Activated CD4-positive, alpha-beta memory T cell treated with anti-CD3 and anti-CD28 coated beads, Interleukin-2, amount 10 ng/mL, durations not matched to agents 7 days and 5 days (primary cell): ENCODE results near the gene WDR81. TPM values are rescaled to one million over a fixed set of nuclear protein-coding genes. Genes with fewer than 3 reads are reported as not detected.
"Not testable (repeated sequence)": the region's sequence is repeated elsewhere in the genome, so short reads cannot be mapped to it uniquely, and the experiment has no call there.

Source experiments
- CTCF ChIA-PET: fragments of 350-600 bp; sonication (Branson Sonifier 250); formaldehyde crosslinking; loops from one replicate; lab custom pipeline; 2021; ENCODE audit warnings: antibody characterized with exemption, inconsistent platforms; lab: Charles Lee
- POLR2A ChIA-PET: fragments of 350-600 bp; sonication (Branson Sonifier 250); formaldehyde crosslinking; loops from one replicate; lab custom pipeline; 2021; ENCODE audit warnings: antibody characterized with exemption; lab: Charles Lee
- DNase-seq: peaks from one replicate; pipeline ENCODE4 v3.0.0-alpha.2; 2020
- H3K27ac Mint-ChIP-seq: one replicate; pipeline ENCODE4 v1.8.0; 2021; ENCODE audit warnings: mild to moderate bottlenecking, mixed read lengths
- H3K27me3 Mint-ChIP-seq: one replicate; pipeline ENCODE4 v1.8.0; 2021; ENCODE audit warnings: mixed read lengths
- H3K36me3 Mint-ChIP-seq: one replicate; pipeline ENCODE4 v1.8.0; 2021; ENCODE audit warnings: low read depth, mixed read lengths
- H3K4me1 Mint-ChIP-seq: one replicate; pipeline ENCODE4 v1.8.0; 2021; ENCODE audit warnings: mixed read lengths
- H3K4me3 Mint-ChIP-seq: one replicate; pipeline ENCODE4 v1.8.0; 2021; ENCODE audit warnings: mild to moderate bottlenecking, mixed read lengths
- H3K9me3 Mint-ChIP-seq: one replicate; pipeline ENCODE4 v1.8.0; 2021; ENCODE audit warnings: mixed read lengths
- total RNA-seq, 2 experiments: library from RNA; stranded (reverse); gene quantifications; one replicate each; pipeline ENCODE4 v1.2.3, GENCODE V29; 2021

Gene WDR81
- total RNA-seq, 2 experiments from 2014 or later, result 33.3 to 35.1 TPM

DNA sequence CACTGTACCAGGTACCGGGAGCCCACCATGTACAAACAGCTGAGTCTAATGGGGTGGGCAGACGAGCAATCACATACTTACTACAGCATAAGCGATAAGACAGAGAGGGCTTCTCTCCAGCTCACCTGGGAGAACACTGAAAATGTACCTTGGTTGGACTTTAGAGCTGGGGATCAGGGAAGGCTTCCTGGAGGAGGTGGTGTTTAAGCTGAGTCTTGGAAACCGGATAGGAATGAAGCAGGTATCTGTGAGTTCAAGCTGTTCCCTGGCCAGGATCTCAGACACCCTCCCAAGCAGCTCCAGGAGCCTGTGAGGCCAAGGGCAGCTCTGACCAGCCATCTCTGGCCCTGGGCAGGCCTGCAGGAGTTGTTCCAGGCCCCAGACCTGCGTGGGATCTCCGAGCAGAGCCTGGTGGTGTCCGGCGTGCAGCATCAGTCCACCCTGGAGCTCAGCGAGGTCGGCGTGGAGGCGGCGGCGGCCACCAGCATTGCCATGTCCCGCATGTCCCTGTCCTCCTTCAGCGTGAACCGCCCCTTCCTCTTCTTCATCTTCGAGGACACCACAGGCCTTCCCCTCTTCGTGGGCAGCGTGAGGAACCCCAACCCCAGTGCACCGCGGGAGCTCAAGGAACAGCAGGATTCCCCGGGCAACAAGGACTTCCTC lies 29.4 kb downstream of the WDR81 start:
- H3K36me3 Mint-ChIP-seq, result no peaks in the 10 kb centered on the region
- no peak overlapping the region for H3K27ac Mint-ChIP-seq
- H3K27me3 Mint-ChIP-seq, result peaks cover 8% of the 10 kb centered on the region
- no peaks in the 10 kb centered on the region for H3K9me3 Mint-ChIP-seq
- CTCF ChIA-PET, result interaction anchor here (0.8 to 1.4 kb wide), 4 partner anchors 17 to 115 kb away, joined by 3 read pairs; no protein-coding TSS in a partner anchor
- H3K4me1 Mint-ChIP-seq, result no peaks in the 10 kb centered on the region
- no peak for DNase-seq
- H3K4me3 Mint-ChIP-seq, result no peak overlapping the region
- POLR2A ChIA-PET, result interaction anchor here (1.2 to 1.9 kb wide), 2 partner anchors 11 kb away, joined by 3 to 9 read pairs; partner anchors contain the start of gene SERPINF2

DNA sequence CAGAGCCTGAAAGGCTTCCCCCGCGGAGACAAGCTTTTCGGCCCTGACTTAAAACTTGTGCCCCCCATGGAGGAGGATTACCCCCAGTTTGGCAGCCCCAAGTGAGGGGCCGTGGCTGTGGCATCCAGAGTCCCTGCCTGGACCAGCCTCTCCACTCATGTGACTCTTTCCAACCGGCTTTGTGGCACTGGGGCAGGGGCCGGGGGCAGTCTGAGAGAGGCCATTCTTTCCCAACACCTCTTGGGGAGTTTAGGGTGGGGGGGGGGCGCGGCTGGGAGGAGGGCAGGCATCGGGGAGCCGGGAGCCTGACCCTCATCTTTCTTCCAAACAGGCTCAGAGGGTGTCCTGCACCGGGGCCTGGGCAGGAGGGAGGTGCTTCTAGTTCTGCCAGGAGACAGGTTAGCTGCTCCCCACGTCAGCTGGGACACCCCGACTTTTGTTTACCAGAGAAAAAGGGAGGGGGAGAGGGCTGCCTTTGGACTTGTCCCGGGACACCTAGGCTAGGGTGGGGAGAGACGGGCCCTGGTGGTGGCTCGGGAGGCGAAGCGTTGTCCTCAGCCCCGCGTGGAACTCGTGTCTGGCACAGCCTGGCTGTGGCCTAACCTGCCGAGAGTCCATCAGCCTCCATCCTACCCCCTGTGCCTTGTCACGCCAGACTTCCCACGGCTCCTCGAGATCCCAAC lies 30.1 kb downstream of the WDR81 start:
- Mint-ChIP-seq H3K9me3 (no peaks in the 10 kb centered on the region), H3K36me3 (no peaks in the 10 kb centered on the region), H3K4me1 (no peaks in the 10 kb centered on the region), H3K27ac (no peak overlapping the region), H3K27me3 (peaks cover 8% of the 10 kb centered on the region), H3K4me3 (no peak overlapping the region)
- ChIA-PET POLR2A (interaction anchor here (1.2 to 1.9 kb wide), 2 partner anchors 11 to 38 kb away, joined by 3 to 9 read pairs; no protein-coding TSS in a partner anchor), CTCF (interaction anchor here (0.8 to 1.4 kb wide), 2 partner anchors 16 to 114 kb away, joined by 3 read pairs; no protein-coding TSS in a partner anchor)
- DNase-seq, result no peak

DNA sequence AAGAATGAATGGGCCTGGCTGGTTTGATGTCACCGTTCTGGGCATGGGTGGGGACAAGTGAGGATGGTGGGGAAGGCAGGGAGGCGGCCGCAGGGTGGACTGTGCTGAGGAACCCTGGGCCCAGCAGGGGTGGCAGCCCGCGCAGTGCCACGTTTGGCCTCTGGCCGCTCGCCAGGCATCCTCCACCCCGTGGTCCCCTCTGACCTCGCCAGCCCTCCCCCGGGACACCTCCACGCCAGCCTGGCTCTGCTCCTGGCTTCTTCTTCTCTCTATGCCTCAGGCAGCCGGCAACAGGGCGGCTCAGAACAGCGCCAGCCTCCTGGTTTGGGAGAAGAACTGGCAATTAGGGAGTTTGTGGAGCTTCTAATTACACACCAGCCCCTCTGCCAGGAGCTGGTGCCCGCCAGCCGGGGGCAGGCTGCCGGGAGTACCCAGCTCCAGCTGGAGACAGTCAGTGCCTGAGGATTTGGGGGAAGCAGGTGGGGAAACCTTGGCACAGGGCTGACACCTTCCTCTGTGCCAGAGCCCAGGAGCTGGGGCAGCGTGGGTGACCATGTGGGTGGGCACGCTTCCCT lies 30.8 kb downstream of the WDR81 start:
- Mint-ChIP-seq H3K27ac (no peak overlapping the region), H3K27me3 (peaks cover 8% of the 10 kb centered on the region), H3K9me3 (no peaks in the 10 kb centered on the region), H3K4me1 (no peaks in the 10 kb centered on the region), H3K36me3 (no peaks in the 10 kb centered on the region), H3K4me3 (no peak overlapping the region)
- DNase-seq, result no peak
- ChIA-PET CTCF (no interaction called here), POLR2A (interaction anchor here (1.2 to 1.9 kb wide), 3 partner anchors 9 to 39 kb away, joined by 3 to 9 read pairs (median 4); no protein-coding TSS in a partner anchor)

DNA sequence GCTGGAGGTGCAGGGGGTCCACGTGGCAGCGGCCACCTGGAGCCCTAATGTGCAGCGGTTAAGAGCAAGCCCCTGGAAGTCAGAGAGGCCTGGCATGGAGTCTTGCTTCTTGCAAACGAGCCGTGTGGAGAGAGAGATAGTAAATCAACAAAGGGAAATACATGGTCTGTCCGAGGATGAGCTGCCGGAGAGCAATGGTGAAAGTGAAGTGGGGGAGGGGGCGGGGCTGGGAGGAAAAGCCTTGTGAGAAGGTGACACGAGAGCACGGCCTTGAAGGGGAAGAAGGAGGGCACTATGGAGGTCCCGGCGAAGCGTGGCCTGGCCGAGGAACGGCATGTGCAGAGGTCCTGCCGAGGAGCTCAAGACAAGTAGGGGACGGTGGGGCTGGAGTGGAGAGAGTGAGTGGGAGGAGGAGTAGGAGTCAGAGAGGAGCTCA lies 31.3 kb downstream of the WDR81 start:
- Mint-ChIP-seq H3K27ac (no peak overlapping the region), H3K9me3 (no peaks in the 10 kb centered on the region), H3K4me1 (peaks cover 1% of the 10 kb centered on the region), H3K36me3 (no peaks in the 10 kb centered on the region), H3K4me3 (no peak overlapping the region), H3K27me3 (peaks cover 8% of the 10 kb centered on the region)
- CTCF ChIA-PET, result no interaction called here
- POLR2A ChIA-PET, result interaction anchor here (1.5 kb wide), 1 partner anchor 9 kb away, joined by 4 read pairs; no protein-coding TSS in a partner anchor
- DNase-seq, result no peak

DNA sequence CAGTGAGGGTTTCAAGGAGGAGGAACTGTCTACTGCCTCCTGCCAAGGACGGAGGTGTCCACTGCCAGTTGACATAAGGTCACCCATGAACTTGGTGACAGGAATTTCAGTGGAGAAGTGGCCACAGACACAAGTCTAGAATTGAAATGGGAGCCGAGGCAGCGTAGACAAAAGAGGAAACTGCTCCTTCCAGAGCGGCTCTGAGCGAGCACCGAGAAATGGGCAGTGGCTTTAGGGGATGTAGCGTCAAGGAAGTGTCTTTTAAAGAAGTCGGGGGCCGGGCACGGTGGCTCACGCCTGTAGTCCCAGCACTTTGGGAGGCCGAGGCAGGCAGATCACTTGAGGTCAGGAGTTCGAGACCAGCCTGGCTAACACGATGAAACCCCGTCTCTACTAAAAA lies 34.3 kb downstream of the WDR81 start:
- H3K4me1 Mint-ChIP-seq, result peaks cover 20% of the 10 kb centered on the region
- DNase-seq, result no peak
- H3K27me3 Mint-ChIP-seq, result peaks cover 7% of the 10 kb centered on the region
- POLR2A ChIA-PET, result no interaction called here
- H3K4me3 Mint-ChIP-seq, result no peak overlapping the region
- CTCF ChIA-PET, result no interaction called here
- H3K27ac Mint-ChIP-seq, result no peak overlapping the region
- no peaks in the 10 kb centered on the region for H3K36me3 Mint-ChIP-seq
- no peaks in the 10 kb centered on the region for H3K9me3 Mint-ChIP-seq

DNA sequence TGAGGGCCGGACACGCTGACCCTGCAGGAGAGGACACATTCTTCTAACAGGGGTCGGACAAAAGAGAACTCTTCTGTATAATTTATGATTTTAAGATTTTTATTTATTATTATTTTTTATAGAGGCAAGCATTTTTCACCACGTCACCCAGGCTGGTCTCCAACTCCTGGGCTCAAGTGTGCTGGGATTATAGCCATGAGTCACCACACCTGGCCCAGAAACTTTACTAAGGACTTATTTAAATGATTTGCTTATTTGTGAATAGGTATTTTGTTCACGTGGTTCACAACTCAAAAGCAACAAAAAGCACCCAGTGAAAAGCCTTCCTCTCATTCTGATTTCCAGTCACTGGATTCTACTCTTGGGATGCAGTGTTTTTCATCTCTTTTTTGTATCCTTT lies 35.0 kb downstream of the WDR81 start:
- CTCF ChIA-PET, result no interaction called here
- DNase-seq, result no peak
- Mint-ChIP-seq H3K4me1 (peaks cover 27% of the 10 kb centered on the region), H3K27me3 (peaks cover 7% of the 10 kb centered on the region), H3K27ac (no peak overlapping the region), H3K9me3 (no peaks in the 10 kb centered on the region), H3K36me3 (peaks cover 2% of the 10 kb centered on the region), H3K4me3 (no peak overlapping the region)
- POLR2A ChIA-PET, result no interaction called here

DNA sequence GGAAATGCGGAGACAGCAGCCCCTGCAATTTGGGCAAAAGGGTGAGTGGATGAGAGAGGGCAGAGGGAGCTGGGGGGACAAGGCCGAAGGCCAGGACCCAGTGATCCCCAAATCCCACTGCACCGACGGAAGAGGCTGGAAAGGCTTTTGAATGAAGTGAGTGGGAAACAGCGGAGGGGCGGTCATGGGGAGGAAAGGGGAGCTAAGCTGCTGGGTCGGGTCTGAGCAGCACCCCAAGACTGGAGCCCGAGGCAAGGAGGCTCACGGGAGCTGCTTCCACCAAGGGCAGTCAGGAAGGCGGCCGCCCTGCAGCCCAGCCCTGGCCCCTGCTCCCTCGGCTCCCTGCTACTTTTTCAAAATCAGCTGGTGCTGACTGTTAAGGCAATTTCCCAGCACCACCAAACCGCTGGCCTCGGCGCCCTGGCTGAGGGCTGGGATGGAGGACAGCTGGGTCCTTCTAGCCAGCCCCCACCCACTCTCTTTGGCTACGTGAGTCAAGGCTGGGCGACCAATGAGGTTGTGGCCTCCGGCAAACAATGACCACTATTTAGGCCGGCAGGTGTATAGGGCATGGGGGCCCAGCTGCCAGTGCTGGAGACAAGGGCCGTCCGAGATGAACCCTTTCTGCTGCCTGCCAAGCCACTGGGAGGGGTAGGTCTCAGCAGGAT lies 37.9 kb downstream of the WDR81 start:
- DNase-seq, result no peak
- H3K36me3 Mint-ChIP-seq, result peaks cover 2% of the 10 kb centered on the region
- peaks cover 5% of the 10 kb centered on the region for H3K27me3 Mint-ChIP-seq
- ChIA-PET CTCF (interaction anchor here (0.9 to 5.8 kb wide), 3 partner anchors 41 to 91 kb away, joined by 3 to 44 read pairs (median 3); no protein-coding TSS in a partner anchor), POLR2A (interaction anchor here (1.0 to 4.4 kb wide), 5 partner anchors 10 to 67 kb away, joined by 3 to 33 read pairs (median 6); partner anchors contain the start of genes RPA1, SMYD4 and WDR81)
- H3K27ac Mint-ChIP-seq, result no peak overlapping the region
- no peak overlapping the region for H3K4me3 Mint-ChIP-seq
- H3K9me3 Mint-ChIP-seq, result no peaks in the 10 kb centered on the region
- peaks cover 29% of the 10 kb centered on the region for H3K4me1 Mint-ChIP-seq

DNA sequence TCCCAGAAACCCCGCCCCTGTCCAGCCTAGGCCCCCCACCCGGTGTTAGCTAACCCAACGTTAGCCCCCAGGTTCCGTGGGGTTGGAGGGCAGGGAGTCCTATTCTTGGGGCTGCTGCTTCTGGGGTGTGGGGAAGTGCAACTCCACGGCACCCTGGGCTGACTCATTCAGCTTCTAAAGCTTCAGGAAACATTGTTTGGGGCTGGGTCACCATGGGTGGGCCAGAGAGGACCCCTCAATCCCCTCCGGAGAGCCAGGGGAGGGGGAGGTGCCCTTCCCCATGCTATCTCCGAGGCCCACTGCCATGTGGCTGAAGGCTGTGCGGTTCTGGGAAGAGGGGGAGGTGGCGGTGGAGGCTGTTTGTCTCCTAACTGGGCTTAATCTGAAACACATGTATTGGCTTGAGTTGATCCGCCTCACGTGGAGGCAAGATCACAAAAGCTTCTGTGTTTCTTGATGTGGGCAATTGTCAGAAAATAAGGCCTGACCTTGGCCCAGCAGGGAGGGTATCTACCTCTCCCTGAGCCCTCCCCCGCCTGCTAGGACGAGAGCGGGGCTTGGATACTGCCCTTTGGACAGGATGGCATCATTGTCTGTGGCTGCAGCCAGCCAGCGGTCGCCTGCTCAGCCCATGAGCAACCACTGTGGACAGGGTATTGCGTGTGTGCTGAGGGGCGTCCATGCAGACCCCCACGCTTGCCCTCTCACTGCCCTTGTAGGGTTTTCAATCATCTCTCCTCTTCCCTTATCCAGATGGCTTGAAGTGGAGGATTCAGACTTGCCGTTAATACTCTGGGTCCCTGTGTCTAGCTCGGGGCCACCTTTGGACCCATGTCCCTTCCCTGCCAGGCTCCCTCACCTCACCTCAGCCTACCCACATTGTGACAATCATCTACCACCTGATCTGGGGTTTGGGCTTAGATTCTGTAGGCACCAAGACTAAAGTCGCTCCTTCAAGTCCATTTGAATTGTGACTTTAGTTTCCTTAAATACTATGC lies 38.7 kb downstream of the WDR81 start:
- Mint-ChIP-seq H3K4me3 (no peak overlapping the region), H3K27ac (peak overlapping the region; percentile 89), H3K27me3 (peaks cover 5% of the 10 kb centered on the region), H3K36me3 (peaks cover 2% of the 10 kb centered on the region), H3K9me3 (no peaks in the 10 kb centered on the region), H3K4me1 (peaks cover 31% of the 10 kb centered on the region)
- POLR2A ChIA-PET, result interaction anchor here (1.0 to 4.4 kb wide), 12 partner anchors 9 to 71 kb away, joined by 3 to 35 read pairs (median 6); partner anchors contain the start of genes RPA1, SMYD4 and WDR81
- CTCF ChIA-PET, result interaction anchor here (0.6 to 5.8 kb wide), 7 partner anchors 10 to 515 kb away, joined by 3 to 44 read pairs (median 4); no protein-coding TSS in a partner anchor
- DNase-seq, result no peak

DNA sequence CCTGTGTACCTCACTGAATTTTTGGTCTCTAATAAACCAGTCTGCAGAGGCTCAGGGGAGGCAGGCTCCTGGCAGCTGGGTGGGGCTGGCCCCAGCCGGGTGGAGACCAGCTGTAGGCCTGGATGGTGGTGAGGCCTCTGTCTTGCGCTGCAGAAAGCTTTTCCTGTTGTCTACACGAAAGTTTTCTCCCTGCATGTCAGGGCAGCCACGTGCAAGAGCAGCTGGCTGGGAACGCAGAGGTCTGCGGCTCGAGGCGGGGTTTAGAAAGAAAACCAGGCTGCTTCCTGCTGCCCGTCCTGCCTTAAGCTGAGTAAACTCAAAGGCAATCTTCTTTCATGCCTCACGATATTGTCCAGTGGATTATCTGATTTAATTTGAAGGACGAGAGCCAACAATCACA lies 39.8 kb downstream of the WDR81 start:
- ChIA-PET CTCF (interaction anchor here (0.7 to 5.8 kb wide), 8 partner anchors 9 to 99 kb away, joined by 3 to 44 read pairs (median 4); no protein-coding TSS in a partner anchor), POLR2A (interaction anchor here (0.9 to 4.4 kb wide), 12 partner anchors 8 to 115 kb away, joined by 3 to 35 read pairs (median 4); partner anchors contain the start of genes RILP, RPA1, SMYD4 and WDR81)
- peak; percentile 81 for DNase-seq
- Mint-ChIP-seq H3K4me1 (peaks cover 31% of the 10 kb centered on the region), H3K27me3 (no peaks in the 10 kb centered on the region), H3K9me3 (no peaks in the 10 kb centered on the region), H3K27ac (peak overlapping the region; percentile 89), H3K4me3 (no peak overlapping the region), H3K36me3 (peaks cover 2% of the 10 kb centered on the region)

DNA sequence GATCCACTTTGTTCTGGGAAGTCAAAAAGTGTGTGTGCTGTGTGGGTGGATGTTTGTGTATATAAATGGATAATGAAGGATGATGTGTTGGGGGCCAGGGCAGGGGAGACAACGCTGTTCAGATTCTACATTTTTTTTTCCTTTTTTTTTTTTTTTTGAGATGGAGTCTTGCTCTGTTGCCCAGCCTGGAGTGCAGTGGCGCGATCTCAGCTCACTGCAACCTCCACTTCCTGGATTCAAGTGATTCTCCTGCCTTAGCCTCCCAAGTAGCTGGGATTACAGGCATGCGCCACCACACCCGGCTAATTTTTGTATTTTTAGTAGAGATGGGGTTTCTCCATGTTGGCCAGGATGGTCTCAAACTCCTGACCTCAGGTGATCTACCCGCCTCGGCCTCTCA lies 40.2 kb downstream of the WDR81 start:
- not testable (repeated sequence) for H3K9me3 Mint-ChIP-seq, H3K4me3 Mint-ChIP-seq, H3K27me3 Mint-ChIP-seq, DNase-seq, H3K36me3 Mint-ChIP-seq
- peaks cover 35% of the 10 kb centered on the region for H3K4me1 Mint-ChIP-seq
- ChIA-PET CTCF (interaction anchor here (0.7 to 5.8 kb wide), 8 partner anchors 9 to 99 kb away, joined by 3 to 44 read pairs (median 4); no protein-coding TSS in a partner anchor), POLR2A (interaction anchor here (0.9 to 4.4 kb wide), 12 partner anchors 8 to 115 kb away, joined by 3 to 35 read pairs (median 4); partner anchors contain the start of genes RILP, RPA1, SMYD4 and WDR81)
- peak overlapping the region; percentile 89 for H3K27ac Mint-ChIP-seq

DNA sequence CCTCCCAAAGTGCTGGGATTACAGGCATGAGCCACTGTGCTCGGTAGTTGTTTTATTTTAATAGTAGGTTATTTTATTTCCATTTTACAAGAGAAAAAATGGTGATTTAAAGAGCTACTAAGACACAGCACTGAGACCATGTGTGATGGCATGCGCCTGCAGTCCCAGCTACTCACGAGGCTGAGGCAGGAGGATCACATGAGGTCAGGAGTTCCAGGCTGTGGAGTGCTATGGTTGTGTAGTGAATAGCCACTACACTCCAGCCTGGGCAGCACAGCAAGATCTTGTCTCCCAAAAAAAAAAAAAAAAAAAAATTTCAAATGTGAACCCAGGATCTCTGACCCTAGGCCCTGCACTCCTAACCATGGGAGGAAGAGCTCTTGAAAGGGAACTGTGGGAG lies 41.1 kb downstream of the WDR81 start:
- H3K4me3 Mint-ChIP-seq, result no peak overlapping the region
- CTCF ChIA-PET, result interaction anchor here (0.6 to 5.8 kb wide), 3 partner anchors 18 to 44 kb away, joined by 3 to 44 read pairs (median 9); no protein-coding TSS in a partner anchor
- POLR2A ChIA-PET, result interaction anchor here (0.6 to 3.1 kb wide), 5 partner anchors 11 to 69 kb away, joined by 3 to 35 read pairs (median 6); partner anchors contain the start of gene WDR81
- H3K27me3 Mint-ChIP-seq, result no peaks in the 10 kb centered on the region
- DNase-seq, result no peak
- no peak overlapping the region for H3K27ac Mint-ChIP-seq
- peaks cover 36% of the 10 kb centered on the region for H3K4me1 Mint-ChIP-seq
- H3K36me3 Mint-ChIP-seq, result peaks cover 2% of the 10 kb centered on the region
- no peaks in the 10 kb centered on the region for H3K9me3 Mint-ChIP-seq
